PC-3 (cell line): ENCODE measurements around the gene PRKCG. TPM values are rescaled to one million over a fixed set of nuclear protein-coding genes. Genes with fewer than 3 reads are reported as not detected.

Source experiments
- ATAC-seq: fragments of 200-7000 bp; cut with Tn5 transposase; 2 replicates; pipeline ENCODE4 v1.9.1; 2020; ENCODE audit warnings: mild to moderate bottlenecking, moderate library complexity
- BruUV-seq: library from RNA; stranded (reverse); fragments of 400-500 nt; replicated peaks from 2 replicates; lab custom pipeline; 2021; lab: Mats Ljungman, UMichigan
- CTCF ChIA-PET: fragments of 300-600 bp; sonication (Branson Sonifier 250); formaldehyde crosslinking; loops from one replicate; lab custom pipeline; 2022; ENCODE audit warnings: antibody characterized with exemption; lab: Charles Lee
- POLR2A ChIA-PET: fragments of 300-600 bp; sonication (Branson Sonifier 250); formaldehyde crosslinking; loops from one replicate; lab custom pipeline; 2022; ENCODE audit warnings: antibody characterized with exemption; ENCODE audit not compliant: unreplicated experiment; lab: Charles Lee
- DNase-seq: peaks from one replicate; pipeline ENCODE4 v3.0.0-alpha.2; 2015
- H2AFZ ChIP-seq: fragments of 300-600 bp; sonication (generic); 2 replicates; pipeline ENCODE4 v1.6.0; 2016; ENCODE audit warnings: antibody characterized with exemption, low read length
- H3F3A ChIP-seq: fragments of 300-600 bp; sonication (generic); one replicate; pipeline ENCODE4 v1.6.0; 2017; ENCODE audit warnings: antibody characterized with exemption, low read length, control low read depth, mild to moderate bottlenecking; ENCODE audit not compliant: unreplicated experiment
- H3K27ac ChIP-seq: fragments of 300-600 bp; sonication (generic); 2 replicates; pipeline ENCODE4 v1.5.1; 2016; ENCODE audit warnings: mild to moderate bottlenecking, low read length
- H3K27me3 ChIP-seq: fragments of 300-600 bp; sonication (generic); 2 replicates; pipeline ENCODE4 v1.6.1; 2016; ENCODE audit warnings: low read length, mixed read lengths
- H3K36me3 ChIP-seq: fragments of 300-600 bp; sonication (generic); 2 replicates; pipeline ENCODE4 v1.6.1; 2016; ENCODE audit warnings: low read depth, mixed run types, low read length, mixed read lengths
- H3K4me1 ChIP-seq: fragments of 300-600 bp; sonication (generic); 2 replicates; pipeline ENCODE4 v1.5.1; 2016; ENCODE audit warnings: low read length; ENCODE audit not compliant: insufficient read depth
- H3K4me2 ChIP-seq: fragments of 300-600 bp; sonication (generic); 2 replicates; pipeline ENCODE4 v1.6.0; 2016; ENCODE audit warnings: low read length
- H3K4me3 ChIP-seq: fragments of 300-600 bp; sonication (generic); 2 replicates; pipeline ENCODE4 v1.5.1; 2016; ENCODE audit warnings: mild to moderate bottlenecking, low read length, mixed read lengths
- H3K79me2 ChIP-seq: fragments of 300-600 bp; sonication (generic); 2 replicates; pipeline ENCODE4 v1.6.1; 2017; ENCODE audit warnings: low read length, mixed read lengths
- H3K9ac ChIP-seq: fragments of 300-600 bp; sonication (generic); 2 replicates; pipeline ENCODE4 v1.6.0; 2016; ENCODE audit warnings: mild to moderate bottlenecking, low read length
- H3K9me2 ChIP-seq: fragments of 300-600 bp; sonication (generic); replicated peaks from 2 replicates; pipeline ENCODE4 v1.6.1; 2016; ENCODE audit warnings: mixed run types, low read length, mixed read lengths
- H3K9me3 ChIP-seq: fragments of 300-600 bp; sonication (generic); 2 replicates; pipeline ENCODE4 v1.6.1; 2016; ENCODE audit warnings: low read length, mixed read lengths
- H4K20me1 ChIP-seq: fragments of 300-600 bp; sonication (generic); 2 replicates; pipeline ENCODE4 v1.6.1; 2016; ENCODE audit warnings: low read length, mixed read lengths
- EZH2 ChIP-seq: fragments of 300-600 bp; sonication (generic); IDR thresholded peaks from one replicate; pipeline ENCODE4 v1.6.1; 2017; ENCODE audit warnings: antibody characterized with exemption, mild to moderate bottlenecking, low read length; ENCODE audit not compliant: unreplicated experiment
- EZH2phosphoT487 ChIP-seq: fragments of 300-600 bp; sonication (generic); IDR thresholded peaks from 2 replicates; pipeline ENCODE4 v1.6.1; 2018; ENCODE audit warnings: mild to moderate bottlenecking, antibody characterized with exemption, low read length, borderline replicate concordance
- intact Hi-C: fragments of 100-400 bp; cut with micrococcal nuclease; formaldehyde crosslinking; loops from 2 replicates; pipeline ENCODE4 v1.9.0; 2023
- total RNA-seq: library from RNA; depleted of rRNA; stranded (reverse); fragments of >200 nt; gene quantifications from 2 replicates; pipeline ENCODE4 v1.2.3, GENCODE V29; 2014
- TF ChIP-seq, protein P1 (sequence below): fragments of 300-600 bp; sonication (generic); conservative IDR thresholded peaks from 2 replicates; pipeline ENCODE4 v1.5.1; 2017; ENCODE audit warnings: antibody characterized with exemption, low read depth, mild to moderate bottlenecking, low read length

PRKCG gene
- total RNA-seq, 1 experiment from 2014 or later, result 1.5 TPM

- Histone ChIP-seq H3K4me3 (no peak overlapping the region), H3K36me3 (peaks cover 25% of the 10 kb centered on the region), H3K27ac (no peak overlapping the region), H3K4me2 (no peak overlapping the region), H3K9me3 (no peaks in the 10 kb centered on the region), H3K9ac (no peak overlapping the region), H3K9me2 (no peaks in the 10 kb centered on the region), H3F3A (no peaks in the 10 kb centered on the region), H3K27me3 (0 out of 2 replicates have a peak, but pooled peaks cover 6% of the 10 kb centered on the region), H2AFZ (no peak overlapping the region), H3K79me2 (peaks cover 23% of the 10 kb centered on the region), H3K4me1 (peaks cover 4% of the 10 kb centered on the region; the same call in 1 of the 2 replicates), H4K20me1 (peaks cover 24% of the 10 kb centered on the region; the same call in 1 of the 2 replicates)
- no TSS peak for BruUV-seq
- intact Hi-C loops, result no loop called here
- ChIA-PET POLR2A (interaction anchor here (0.5 kb wide), 1 partner anchor 148 kb away, joined by 4 read pairs; no protein-coding TSS in a partner anchor), CTCF (no interaction called here)
- ATAC-seq (no peak), DNase-seq (no peak)
- TF ChIP-seq EZH2 (no peak), EZH2phosphoT487 (no peak)
- TF ChIP-seq, protein P1, sequence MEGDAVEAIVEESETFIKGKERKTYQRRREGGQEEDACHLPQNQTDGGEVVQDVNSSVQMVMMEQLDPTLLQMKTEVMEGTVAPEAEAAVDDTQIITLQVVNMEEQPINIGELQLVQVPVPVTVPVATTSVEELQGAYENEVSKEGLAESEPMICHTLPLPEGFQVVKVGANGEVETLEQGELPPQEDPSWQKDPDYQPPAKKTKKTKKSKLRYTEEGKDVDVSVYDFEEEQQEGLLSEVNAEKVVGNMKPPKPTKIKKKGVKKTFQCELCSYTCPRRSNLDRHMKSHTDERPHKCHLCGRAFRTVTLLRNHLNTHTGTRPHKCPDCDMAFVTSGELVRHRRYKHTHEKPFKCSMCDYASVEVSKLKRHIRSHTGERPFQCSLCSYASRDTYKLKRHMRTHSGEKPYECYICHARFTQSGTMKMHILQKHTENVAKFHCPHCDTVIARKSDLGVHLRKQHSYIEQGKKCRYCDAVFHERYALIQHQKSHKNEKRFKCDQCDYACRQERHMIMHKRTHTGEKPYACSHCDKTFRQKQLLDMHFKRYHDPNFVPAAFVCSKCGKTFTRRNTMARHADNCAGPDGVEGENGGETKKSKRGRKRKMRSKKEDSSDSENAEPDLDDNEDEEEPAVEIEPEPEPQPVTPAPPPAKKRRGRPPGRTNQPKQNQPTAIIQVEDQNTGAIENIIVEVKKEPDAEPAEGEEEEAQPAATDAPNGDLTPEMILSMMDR, result no peak
These were observed 6.2 kb upstream of the PRKCG start for GRCh38 chr19:53875602-53876325.

- Histone ChIP-seq H3F3A (no peaks in the 10 kb centered on the region), H3K9ac (no peak overlapping the region), H3K4me2 (no peak overlapping the region), H3K36me3 (peaks cover 25% of the 10 kb centered on the region), H3K9me2 (no peaks in the 10 kb centered on the region), H3K79me2 (peaks cover 15% of the 10 kb centered on the region; the same call in 1 of the 2 replicates), H3K4me3 (no peak overlapping the region), H3K9me3 (no peaks in the 10 kb centered on the region), H3K27me3 (0 out of 2 replicates have a peak, but pooled peaks cover 6% of the 10 kb centered on the region), H3K27ac (no peak overlapping the region), H4K20me1 (peaks cover 24% of the 10 kb centered on the region; the same call in 1 of the 2 replicates), H3K4me1 (peaks cover 14% of the 10 kb centered on the region), H2AFZ (no peak overlapping the region)
- ChIA-PET CTCF (interaction anchor here (0.8 kb wide), 1 partner anchor 84 kb away, joined by 3 read pairs; no protein-coding TSS in a partner anchor), POLR2A (interaction anchor here (0.5 to 1.1 kb wide), 2 partner anchors 9 to 147 kb away, joined by 3 to 4 read pairs; no protein-coding TSS in a partner anchor)
- BruUV-seq, result no TSS peak
- ATAC-seq, result no peak
- no peak for TF ChIP-seq EZH2phosphoT487
- TF ChIP-seq, protein P1, result no peak
- TF ChIP-seq EZH2, result no peak
- intact Hi-C loops, result no loop called here
- DNase-seq, result no peak
These were observed 5.3 kb upstream of the PRKCG start for GRCh38 chr19:53876651-53877224.
